ENCODE data around the gene MYO3B. TPM values are rescaled to one million over a fixed set of nuclear protein-coding genes. Genes with fewer than 3 reads are reported as not detected.

Gene MYO3B
- total and polyA plus RNA-seq, 2 of the 8 experiments (the other 6 are each of a cell fraction or from before 2014, with no cell fraction given): 0.17 to 0.19 TPM

GRCh38 chr2:170147576-170147975 lies 30.4 kb upstream of the MYO3B start:
- Histone ChIP-seq H2AFZ (ENCODE audit: low read length) (no peak overlapping the region), H2BK20ac (ENCODE audit: low read length) (no peak overlapping the region), H2BK15ac (ENCODE audit: low read length) (no peak overlapping the region), H3K23me2 (ENCODE audit: low read depth, low read length) (no peaks in the 10 kb centered on the region), H4K8ac (ENCODE audit: extremely low read depth, insufficient read depth, low read length) (no peak overlapping the region), H3K4ac (replicated peaks; ENCODE audit: insufficient read length, low read depth, low read length) (no peak overlapping the region), H3K14ac (ENCODE audit: insufficient read length) (no peak overlapping the region), H3K27ac (ENCODE audit: low read depth, low read length) (no peak overlapping the region), H4K5ac (ENCODE audit: insufficient read length, low read depth, low read length) (no peak overlapping the region), H3K9me3 (ENCODE audit: insufficient read depth in 2 of 2, low read depth in 1 of 2, low read length in 1 of 2) (peaks cover 3 to 14% of the 10 kb centered on the region in 2 experiments; a peak in 3 of 4 replicates), H2BK5ac (ENCODE audit: low read depth, low read length) (no peak overlapping the region), H2BK12ac (ENCODE audit: low read depth, low read length) (no peak overlapping the region), H3K27me3 (replicated peaks in 1 of 4; ENCODE audit: control insufficient read depth in 3 of 4, extremely low read depth in 1 of 4, insufficient read depth in 3 of 4, low read length in 3 of 4) (no peaks in the 10 kb centered on the region), H2BK120ac (replicated peaks; ENCODE audit: low read depth, low read length) (no peak overlapping the region), H4K20me1 (replicated peaks in 1 of 2; ENCODE audit: control insufficient read depth in 1 of 2, insufficient read depth in 2 of 2, low read length in 2 of 2) (no peaks in the 10 kb centered on the region), H3K4me3 (ENCODE audit: extremely low read depth in 1 of 4, insufficient read depth in 2 of 4, low read depth in 3 of 4, low read length in 4 of 4) (no peak overlapping the region), H3K4me2 (ENCODE audit: insufficient read depth in 1 of 2, low read depth in 2 of 2, low read length in 2 of 2) (no peak overlapping the region), H3K18ac (ENCODE audit: extremely low read depth, low read length) (no peak overlapping the region), H3K36me3 (ENCODE audit: control insufficient read depth in 2 of 4, insufficient read depth in 4 of 4, low read length in 3 of 4) (no peaks in the 10 kb centered on the region), H2AK5ac (ENCODE audit: low read depth, low read length) (no peak overlapping the region), H4K91ac (replicated peaks; ENCODE audit: insufficient read length, low read length) (peak overlapping the region; percentile 20), H3K79me2 (ENCODE audit: control insufficient read depth in 1 of 2, insufficient read depth in 2 of 2, low read length in 2 of 2) (no peaks in the 10 kb centered on the region), H3K4me1 (replicated peaks in 1 of 4; ENCODE audit: control insufficient read depth in 3 of 4, insufficient read depth in 4 of 4, low read length in 3 of 4) (no peaks in the 10 kb centered on the region), H3K79me1 (ENCODE audit: low read depth, low read length) (no peaks in the 10 kb centered on the region), H3K56ac (replicated peaks; ENCODE audit: insufficient read length, low read depth, low read length) (no peak overlapping the region), H3K23ac (ENCODE audit: insufficient read length) (no peak overlapping the region), H3K9ac (replicated peaks in 1 of 4; ENCODE audit: extremely low read depth in 1 of 4, low read depth in 3 of 4, low read length in 3 of 4) (no peak overlapping the region)
- no peak for DNase-seq (ENCODE audit: low read depth in 1 of 2, low spot score in 2 of 2)
- ChIA-PET POLR2A (ENCODE audit: partially characterized antibody) (no interaction called here), CTCF (ENCODE audit: partially characterized antibody) (interaction anchor here (1.4 kb wide), 1 partner anchor 12 kb away, joined by 4 read pairs; no protein-coding TSS in a partner anchor)
- no peak for FAIRE-seq
- TF ChIP-seq SIRT6 (IDR thresholded peaks at IDR 0.05; ENCODE audit: low read length) (no peak), EGR1 (IDR thresholded peaks at IDR 0.05; ENCODE audit: borderline replicate concordance, low read depth, low read length) (no peak), RFX5 (IDR thresholded peaks at IDR 0.05; ENCODE audit: borderline replicate concordance, low read depth, low read length) (no peak), NRF1 (IDR thresholded peaks at IDR 0.05; ENCODE audit: low read depth, low read length) (no peak), ASH2L (IDR thresholded peaks at IDR 0.05; ENCODE audit: low read length) (no peak), MAFK (IDR thresholded peaks at IDR 0.05; ENCODE audit: low read depth, low read length) (no peak), CREB1 (IDR thresholded peaks at IDR 0.05) (no peak), USF2 (IDR thresholded peaks at IDR 0.05; ENCODE audit: low read length) (no peak), GABPA (IDR thresholded peaks at IDR 0.05; ENCODE audit: borderline replicate concordance, insufficient read depth, low read length) (no peak), EP300 (IDR thresholded peaks at IDR 0.05; ENCODE audit: borderline replicate concordance in 1 of 2, low read depth in 2 of 2, low read length in 2 of 2) (no peak)
- 90% methylated on average over 3 of the region's 3 CpGs; no CpG with 5 or more reads in 1 of the 2 experiments for WGBS, 2 experiments (ENCODE audit: extremely low coverage in 1 of 2, insufficient coverage in 1 of 2, insufficient read length in 1 of 2, insufficient replicate concordance in 2 of 2, low coverage in 1 of 2, low lambda C conversion rate in 2 of 2, missing lambda C conversion rate in 1 of 2)
